T-helper 2 cell (primary cell): Measurements from ENCODE around the gene MYL6B.
A peak's percentile ranks its signal among the peaks of the same experiment; 100 is the strongest.
"Not testable (repeated sequence)": the region's sequence is repeated elsewhere in the genome, so short reads cannot be mapped to it uniquely, and the experiment has no call there.

ENCODE experiments used
- DNase-seq, 5 experiments: peaks; one replicate each; pipeline versions ENCODE4 v3.0.0 to v3.0.0-alpha.2; 2012 to 2022

MYL6B gene

DNA sequence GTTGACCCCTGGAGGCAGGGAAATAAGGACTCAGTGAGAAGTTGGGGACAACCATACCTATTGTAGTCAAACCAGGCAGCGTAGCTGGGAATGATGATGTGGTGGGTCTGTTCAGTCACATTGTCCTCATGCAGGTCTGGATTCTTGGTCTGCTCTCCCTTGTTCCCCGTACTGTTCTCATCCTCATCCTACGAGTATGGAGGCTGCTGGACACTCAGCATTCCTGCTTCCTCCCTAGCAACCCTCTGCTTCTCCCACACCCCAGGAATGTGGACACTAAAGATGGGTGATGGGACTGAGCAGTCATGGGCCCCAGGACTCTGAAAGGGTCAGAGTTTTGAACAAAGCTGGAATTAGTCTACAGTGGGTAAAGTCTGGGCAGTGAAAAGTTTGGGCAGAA lies 26.0 kb downstream of the MYL6B start:
- no peak for DNase-seq

DNA sequence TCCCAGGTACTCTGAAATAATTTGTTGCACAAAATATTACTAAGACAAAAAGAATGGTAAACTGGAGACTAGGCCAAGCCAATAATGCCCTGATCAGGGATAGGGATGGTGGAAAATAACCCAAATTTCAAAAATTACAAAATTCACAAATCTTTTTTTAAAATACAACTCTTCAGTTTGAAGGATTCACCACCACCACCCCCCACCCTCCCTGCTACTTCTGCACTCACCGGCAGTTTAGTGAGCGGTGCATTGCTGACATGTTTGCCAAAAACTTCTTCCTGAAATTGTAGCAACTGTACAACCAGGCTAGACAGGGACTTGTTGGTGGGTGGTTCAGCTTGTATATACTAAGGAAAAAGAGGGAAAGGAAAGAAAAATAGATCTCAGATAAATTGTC lies 34.6 kb downstream of the MYL6B start:
- DNase-seq = no peak

DNA sequence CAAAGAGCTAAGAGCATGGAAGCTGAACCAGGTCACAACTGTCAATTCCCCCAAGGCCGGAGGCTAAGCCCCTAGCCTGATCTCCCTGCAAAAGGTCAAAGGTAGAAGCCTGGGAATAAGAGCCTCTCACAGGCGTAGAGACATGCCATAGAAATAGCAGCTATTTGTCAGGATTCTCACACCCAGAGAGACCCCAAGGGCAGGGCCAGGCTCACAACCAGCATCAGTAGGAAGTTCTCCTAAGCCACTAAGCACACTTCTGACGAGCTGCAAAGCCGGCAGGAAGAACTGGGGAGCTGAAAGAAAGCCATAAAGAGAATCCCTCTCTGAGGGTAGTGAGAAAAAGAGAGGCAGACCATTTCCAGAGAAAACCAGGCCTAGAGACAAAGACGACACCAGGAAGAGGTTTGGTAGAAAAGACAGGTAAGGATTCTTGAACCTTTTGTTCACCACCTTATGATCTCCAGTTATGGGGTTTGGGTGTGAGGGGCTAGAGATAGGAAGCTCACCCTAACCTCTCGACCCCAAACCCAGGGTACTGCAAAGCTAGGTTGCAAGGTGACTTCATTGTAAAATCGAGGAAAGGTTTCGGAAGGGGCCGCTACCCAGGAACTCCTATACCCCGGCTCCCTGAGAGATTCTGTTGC lies 35.9 kb downstream of the MYL6B start:
- DNase-seq = no peak

DNA sequence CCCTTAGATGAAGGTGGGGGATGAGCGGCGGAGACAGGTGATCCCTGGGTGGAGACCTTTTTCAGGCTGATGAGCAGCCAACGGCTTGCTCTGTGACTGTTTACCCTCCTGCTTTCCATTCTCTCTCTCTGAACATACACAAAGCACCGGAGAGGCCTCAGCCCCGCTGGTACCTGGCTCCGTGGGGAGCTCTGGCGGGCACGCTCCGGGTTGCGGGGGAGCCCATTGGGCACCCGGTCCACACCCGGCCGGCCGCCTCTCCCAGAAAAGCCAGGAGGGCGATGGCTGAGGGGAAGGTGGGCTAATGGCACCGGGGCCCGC lies 36.4 kb downstream of the MYL6B start:
- peak in 2 of 5 experiments; percentile 14 to 18 for DNase-seq

DNA sequence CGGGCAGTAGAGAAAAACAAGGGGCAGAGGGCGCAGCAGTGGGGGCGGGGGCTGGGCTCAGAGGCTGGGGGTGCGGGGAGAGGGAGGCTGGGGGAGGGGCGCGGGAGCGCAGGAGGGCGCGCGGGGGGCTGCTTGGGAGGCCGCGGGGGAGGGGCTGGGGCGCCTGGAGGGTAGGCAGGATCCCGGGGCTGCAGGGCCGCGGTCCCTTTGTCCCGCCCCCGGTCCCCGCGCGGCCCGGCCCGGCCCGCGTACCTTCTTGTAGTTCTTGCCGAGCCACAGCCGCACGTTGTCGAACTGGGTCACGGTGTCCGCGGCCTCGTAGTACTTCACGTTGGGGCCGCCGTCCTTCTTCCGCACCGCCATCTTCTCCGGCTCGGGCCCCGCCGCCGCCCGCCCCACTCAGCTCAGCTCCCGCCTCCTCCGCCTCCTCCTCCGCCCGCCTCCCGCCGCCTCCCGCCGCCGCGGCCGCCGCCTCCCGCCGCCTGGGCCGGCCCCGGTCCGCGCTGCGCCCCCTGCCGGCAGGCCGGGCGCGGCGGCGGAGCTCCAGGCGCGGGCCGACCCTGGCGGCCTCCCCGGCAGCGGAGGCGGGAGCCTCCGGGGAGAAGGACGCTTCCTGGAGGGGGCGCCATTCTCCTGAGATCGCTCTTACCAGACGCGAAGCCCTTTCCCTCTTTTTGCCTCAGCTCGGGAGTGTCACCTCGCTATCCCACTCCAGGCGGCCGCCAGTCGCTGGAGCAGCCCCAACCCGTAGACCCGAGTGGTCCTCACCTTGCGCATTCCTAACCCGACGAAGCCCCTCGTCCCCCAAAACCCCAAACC lies 36.9 kb downstream of the MYL6B start, which contains the start of gene SMARCC2:
Gene SMARCC2 (minus strand): TSS at position 385 of the 819 bp plus-strand sequence. CDS start 22 bp downstream, at position 363.
- peak; percentile 76 to 88 (median 82) for DNase-seq

DNA sequence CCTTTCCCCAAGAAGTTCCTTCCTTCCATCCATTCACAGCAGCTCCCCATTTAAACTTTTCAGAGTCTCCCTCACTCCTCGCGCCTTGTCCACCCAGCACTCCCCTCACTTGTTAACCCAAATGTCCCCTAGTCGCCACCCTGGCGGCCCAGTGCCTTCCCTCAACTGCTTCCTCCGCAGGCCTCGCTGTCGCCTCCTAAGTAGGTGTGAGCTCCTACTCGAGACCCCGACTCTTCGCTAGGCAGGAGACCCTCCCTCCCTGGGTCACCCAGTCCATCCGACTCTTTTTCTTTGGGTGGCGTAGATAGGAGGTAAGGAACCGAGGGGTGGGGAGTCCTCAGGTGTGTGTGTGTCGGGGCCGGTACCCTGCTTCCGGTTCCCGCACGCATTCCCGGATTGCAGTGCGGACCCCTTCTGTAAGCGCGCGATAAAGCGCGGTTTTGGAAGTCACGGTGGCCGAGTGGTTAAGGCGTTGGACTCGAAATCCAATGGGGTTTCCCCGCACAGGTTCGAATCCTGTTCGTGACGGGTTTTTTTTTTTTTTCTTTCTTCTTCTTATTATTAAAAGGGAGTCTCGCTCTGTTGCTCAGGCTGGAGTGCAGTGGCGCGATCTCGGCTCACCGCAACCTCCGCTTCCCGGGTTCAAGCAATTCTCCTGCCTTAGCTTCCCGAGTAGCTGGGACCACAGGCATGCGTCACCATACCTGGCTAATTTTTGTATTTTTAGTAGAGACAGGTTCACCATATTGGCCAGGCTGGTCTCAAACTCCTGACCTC lies 37.7 kb downstream of the MYL6B start:
- DNase-seq = peak; percentile 33 to 82 (median 70)

DNA sequence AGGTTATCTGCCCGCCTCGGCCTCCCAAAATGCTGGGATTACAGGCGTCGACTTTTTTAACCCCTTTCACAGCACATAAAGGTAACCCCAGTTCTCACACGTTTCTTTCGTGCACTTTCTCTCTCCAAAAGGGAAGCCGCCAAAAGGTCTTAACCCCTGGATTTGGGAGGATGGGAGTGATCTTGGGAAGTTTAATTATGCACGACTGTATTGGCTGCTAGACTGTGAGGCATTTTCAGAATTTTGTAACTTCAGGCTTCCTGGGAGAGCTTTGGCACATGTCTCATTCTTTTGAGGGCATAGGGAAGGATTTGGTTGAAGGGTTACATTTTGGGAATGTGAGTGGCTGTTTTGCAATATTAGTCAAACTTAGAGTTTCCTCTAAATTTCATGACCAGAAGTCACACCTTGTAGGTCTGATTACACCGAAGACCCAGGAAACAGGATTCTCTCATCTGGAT lies 38.3 kb downstream of the MYL6B start:
- no peak for DNase-seq

DNA sequence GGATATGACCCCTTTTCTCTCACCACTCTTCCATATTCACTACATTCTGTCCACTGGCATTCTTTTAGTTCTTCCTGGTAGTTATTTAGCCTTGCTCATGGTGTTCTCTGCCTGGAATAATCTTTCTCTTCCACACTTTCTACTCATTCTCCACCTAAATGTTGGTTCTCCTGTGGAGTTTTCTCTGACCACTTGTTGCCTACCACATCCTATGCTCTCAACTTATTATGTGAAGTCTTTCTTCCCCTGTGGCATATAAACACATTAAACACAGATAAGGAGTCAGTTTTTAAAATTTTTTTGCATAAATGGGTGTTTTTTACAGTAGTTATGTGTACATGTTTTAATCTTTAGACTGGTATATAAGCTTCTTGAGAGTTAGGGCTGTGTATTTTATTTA lies 40.2 kb downstream of the MYL6B start:
- DNase-seq = no peak

DNA sequence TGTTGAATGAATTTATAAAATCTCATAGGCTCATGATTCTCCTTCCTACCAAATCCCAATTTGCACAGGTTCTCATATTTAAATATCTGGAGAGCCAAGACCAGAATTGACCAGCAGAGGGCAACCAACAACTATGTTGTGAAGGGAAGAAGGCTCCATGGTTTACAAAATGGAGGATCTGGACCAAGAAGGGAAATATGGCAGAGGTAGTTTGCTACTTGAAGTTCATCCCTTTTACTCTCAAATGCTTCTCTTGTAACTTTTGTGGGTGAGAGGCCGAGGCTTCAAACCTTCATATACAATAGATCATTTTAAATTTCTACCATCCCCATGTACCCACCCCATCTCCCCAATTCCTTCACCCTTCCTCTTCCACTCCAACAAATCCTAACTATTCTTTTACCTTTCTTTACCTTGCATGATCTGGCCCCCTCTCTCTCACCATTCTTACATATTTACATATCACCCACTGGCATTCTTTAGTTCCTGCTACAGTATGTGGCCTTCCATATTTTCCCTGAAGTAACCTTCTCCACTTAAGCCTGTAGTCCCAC lies 40.7 kb downstream of the MYL6B start:
- peak in 4 of 5 experiments; percentile 46 to 82 (median 58) for DNase-seq

DNA sequence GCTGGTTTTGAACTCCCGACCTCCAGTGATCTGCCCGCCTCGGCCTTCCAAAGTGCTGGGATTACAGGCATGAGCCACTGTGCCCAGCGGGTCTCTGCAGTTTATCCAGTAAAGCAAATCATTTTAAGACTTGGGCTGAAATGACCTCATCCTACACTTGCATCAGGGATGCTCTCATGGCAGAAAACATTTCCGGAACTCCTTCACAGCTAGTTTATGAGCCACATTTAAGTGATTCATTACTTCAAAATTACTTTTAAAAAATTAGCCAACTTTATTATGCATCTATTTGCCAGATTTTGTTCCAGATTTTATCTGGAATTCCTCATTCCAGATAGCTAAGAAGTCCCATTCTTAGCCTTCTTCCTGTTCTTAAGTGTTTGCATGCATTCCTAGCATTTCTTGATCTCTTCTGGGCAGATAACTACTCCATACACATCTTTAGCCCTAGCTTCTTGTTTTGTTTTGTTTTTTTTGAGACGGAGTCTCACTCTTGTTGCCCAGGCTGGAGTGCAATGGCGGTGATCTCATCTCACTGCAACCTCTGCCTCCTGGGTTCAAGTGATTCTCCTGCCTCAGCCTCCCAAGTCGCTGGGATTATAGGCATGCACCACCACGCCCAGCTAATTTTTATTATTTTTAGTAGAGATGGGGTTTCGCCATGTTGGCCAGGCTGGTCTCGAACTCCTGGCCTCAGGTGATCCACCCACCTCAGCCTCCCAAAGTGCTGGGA lies 44.6 kb downstream of the MYL6B start:
- not testable (repeated sequence) for DNase-seq

DNA sequence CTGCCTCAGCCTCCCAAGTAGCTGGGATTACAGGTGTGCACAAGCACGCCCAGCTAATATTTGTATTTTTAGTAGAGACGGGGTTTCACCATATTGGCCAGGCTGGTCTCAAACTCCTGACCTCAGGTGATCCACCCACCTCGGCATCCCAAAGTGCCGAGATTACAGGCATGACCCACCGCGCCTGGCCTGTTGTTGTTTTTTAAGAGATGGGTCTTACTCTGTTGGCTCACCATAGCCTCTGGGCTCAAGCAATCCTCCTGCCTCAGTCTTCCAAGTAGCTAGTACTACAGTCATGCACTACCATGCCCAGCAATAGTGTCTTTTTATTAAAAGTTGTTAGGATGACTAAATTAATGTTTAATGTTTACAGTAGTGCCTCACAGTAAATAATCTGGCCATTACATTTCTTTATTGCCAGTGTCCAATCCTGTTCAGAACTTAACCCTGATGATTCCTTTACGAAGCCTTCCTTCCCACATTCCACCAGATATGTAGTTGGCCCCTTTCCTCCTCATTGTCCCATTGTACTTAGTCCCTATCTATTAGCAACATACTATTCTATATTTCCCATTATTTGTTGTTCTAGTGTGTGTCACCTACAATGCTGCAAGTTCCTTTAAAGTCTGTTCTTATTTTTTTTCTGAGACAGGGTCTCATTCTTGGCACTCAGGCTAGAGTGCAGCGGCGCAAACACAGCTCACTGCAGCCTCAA lies 45.7 kb downstream of the MYL6B start:
- DNase-seq = no peak

DNA sequence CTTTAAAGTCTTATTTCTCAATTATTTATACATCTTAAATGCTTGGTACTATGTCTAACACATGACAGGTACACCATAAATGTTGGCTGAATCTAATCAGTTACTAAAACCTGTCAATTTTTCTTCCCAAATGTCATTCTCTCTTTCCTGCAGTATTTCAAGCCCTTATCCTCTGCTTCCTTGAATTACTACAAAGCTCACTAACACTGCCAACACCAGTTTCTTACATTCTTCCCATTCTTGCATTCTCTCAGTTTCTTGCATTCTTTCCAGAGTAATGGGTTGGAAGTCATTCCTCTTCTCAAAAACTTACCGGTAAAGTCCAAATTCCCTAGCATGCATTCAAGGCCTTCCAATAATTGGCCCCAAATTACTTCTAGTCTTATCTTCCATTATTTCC lies 46.4 kb downstream of the MYL6B start:
- no peak for DNase-seq

DNA sequence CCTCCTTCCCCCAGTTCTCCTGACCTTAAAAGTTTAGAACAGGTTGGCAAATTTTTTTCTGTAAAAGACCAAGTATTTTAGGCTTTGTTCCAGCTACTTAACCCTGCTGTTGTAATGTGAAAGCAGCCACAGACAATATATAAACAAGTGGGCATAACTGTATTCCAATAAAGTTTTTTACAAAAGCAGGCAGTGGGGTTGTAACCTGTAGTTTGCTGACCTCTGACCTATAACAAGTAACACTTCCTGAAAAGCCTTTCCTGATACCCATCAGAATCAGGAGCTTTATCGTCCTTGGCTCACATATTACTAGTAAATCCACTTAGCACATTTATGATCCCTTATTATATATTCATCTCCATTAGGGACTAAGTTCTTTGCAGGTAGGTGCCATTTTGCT lies 50.0 kb downstream of the MYL6B start:
- DNase-seq = no peak

DNA sequence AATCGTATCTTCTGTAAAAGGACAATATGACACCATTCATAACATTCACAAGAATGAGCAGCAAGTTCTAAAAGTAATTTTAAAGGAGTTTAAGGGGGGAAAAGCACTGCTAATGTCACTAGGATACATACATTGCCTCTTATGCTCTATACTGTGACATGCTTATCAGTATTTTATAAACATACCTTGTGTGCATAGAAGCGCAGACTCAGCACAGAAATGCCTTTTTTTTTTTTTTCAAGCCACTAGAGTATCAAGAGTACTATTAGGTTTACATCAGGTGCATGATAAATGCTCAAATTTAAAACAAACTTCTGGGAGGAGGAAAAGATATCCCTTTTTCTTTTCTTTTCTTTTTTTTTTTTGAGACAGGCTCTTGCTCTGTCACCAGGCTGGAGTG lies 50.5 kb downstream of the MYL6B start:
- DNase-seq = no peak

DNA sequence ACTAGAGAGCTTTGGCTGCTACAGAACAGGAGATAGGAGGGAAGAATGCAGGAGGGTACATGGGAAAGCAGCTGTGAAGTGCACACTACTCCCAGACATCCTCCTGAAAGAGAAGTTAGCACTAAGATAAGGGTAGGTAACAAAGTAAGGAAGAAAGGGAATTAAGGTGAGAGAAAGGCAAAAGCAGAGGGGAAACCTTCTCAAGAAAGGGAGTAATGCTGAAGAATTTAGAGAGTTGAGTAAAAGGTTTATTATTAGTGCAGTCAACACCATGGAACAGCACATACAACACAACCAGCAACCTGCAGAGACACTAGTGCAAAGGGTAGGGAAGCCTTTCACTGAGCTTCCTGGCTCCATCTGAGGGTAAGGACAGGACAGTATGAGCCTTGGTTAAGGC lies 51.9 kb downstream of the MYL6B start:
- DNase-seq = no peak

DNA sequence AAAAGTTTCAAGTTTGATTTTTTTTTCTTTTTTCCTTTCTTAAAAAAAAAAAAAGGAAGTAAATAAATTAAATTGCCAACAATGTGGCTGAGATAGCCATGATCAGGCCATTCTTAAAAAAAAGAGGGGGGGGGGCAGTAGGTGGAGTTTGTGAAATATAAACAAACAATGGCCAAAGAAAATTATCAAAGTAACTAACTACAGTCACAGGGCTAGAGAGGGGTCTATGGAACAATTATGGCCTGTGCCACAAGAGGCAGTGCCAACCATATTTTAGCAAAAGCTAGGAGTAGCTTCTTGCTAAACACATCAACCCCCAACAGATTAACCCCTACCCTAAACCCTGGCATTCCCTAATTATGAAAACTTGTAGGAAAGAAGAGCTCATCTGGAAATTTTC lies 53.1 kb downstream of the MYL6B start:
- no peak for DNase-seq

DNA sequence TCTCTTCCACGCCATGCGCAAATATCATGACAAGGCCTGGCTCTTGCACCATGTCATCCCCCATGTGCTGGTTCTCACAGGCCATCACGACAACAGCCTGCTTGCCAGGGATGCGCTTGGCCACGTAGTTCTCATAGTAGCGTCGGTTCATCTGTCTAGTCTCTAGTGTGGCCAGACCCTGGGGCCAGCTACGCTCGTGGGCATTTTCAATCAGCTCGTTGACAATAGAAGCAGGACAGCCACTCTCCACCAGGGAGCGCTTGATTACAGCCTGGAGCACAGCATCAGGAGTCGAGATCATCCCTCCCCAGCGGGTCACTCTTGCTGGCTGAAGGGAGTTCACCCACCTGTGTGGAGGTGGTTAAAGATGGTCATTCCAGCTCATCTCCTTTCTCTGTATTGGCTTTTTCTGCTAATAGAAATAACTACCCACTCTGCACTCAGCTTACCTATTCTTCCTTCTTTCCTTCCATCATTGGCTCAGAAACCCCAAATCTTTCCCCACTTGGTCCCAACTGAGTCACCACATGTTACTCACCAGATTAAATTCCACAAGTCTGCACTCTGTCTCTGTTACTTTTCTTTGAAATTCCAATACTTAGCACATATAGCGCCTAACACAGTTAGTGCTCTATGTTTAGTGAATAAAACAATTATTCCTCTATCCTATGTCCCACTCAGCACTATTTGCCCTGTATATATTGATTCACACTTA lies 54.2 kb downstream of the MYL6B start:
- DNase-seq = peak in 1 of 5 experiments; percentile 15
